ENCODE results near the gene MAP3K14. TPM values are rescaled to one million over a fixed set of nuclear protein-coding genes. Genes with fewer than 3 reads are reported as not detected.

Gene MAP3K14
- total RNA-seq, 4 donors from 2014 or later, result 3.7 to 14.7 (median 6.7) TPM

GRCh38 chr17:45326626-45327025 lies 9.8 kb upstream of the MAP3K14 start:
- TF ChIP-seq POLR2A (IDR thresholded peaks at IDR 0.05) (no peak), CTCF (IDR thresholded peaks at IDR 0.05) (no peak)
- H3K27ac ChIP-seq, result no peak overlapping the region
- DNase-seq, result no peak
- WGBS, 2 donors, result 79 to 85% methylated on average over 7 of the region's 7 CpGs
- no peaks in the 10 kb centered on the region for H3K36me3 ChIP-seq
- intact Hi-C loops (cut with DNase I), result no loop called here
- H3K4me3 ChIP-seq, result no peak overlapping the region
- peaks cover 0 to 5% (median 5%) of the 10 kb centered on the region in 3 donors for H3K4me1 ChIP-seq
- no peaks in the 10 kb centered on the region for H3K9me3 ChIP-seq
- H3K27me3 ChIP-seq, result no peaks in the 10 kb centered on the region

DNA sequence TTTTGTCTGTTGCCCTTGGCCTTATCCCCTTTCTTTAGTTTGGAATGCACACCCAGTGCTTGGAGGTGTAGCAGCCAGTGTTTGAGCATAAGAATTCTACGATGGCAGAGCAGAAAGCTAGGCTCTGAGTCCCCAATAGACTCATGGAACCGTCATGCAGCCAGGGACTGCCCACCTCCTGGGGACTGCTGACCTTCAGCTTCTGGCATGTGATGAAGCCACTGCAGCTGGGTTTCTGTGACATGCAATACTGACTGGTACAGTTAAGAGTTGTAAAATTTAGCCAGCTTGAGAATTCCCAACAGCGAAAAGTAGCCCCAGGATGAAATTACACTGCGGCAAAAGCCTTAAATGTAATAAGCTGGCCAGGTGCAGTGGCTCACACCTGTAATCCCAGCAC lies 9.0 kb upstream of the MAP3K14 start:
- Histone ChIP-seq H3K27me3 (no peaks in the 10 kb centered on the region), H3K9me3 (no peaks in the 10 kb centered on the region), H3K27ac (no peak overlapping the region), H3K4me1 (peaks cover 8 to 13% (median 13%) of the 10 kb centered on the region in 3 donors), H3K4me3 (no peak overlapping the region), H3K36me3 (no peaks in the 10 kb centered on the region)
- 87 to 95% methylated on average over 2 to 4 of the region's 4 CpGs for WGBS, 2 donors
- no peak for TF ChIP-seq CTCF (IDR thresholded peaks at IDR 0.05)
- TF ChIP-seq POLR2A (IDR thresholded peaks at IDR 0.05), result no peak
- DNase-seq, result no peak
- intact Hi-C loops (cut with DNase I), result no loop called here

- TF ChIP-seq POLR2A (IDR thresholded peaks at IDR 0.05), result no peak
- TF ChIP-seq CTCF (IDR thresholded peaks at IDR 0.05), result no peak
- H3K27ac ChIP-seq, result no peak overlapping the region
- no peaks in the 10 kb centered on the region for H3K27me3 ChIP-seq
- no peaks in the 10 kb centered on the region for H3K36me3 ChIP-seq
- no peak for DNase-seq
- peaks cover 20 to 28% (median 25%) of the 10 kb centered on the region in 3 donors for H3K4me1 ChIP-seq
- 100% methylated on average over 1 of the region's 1 CpG for WGBS, 2 donors
- intact Hi-C loops (cut with DNase I), result no loop called here
- H3K9me3 ChIP-seq, result no peaks in the 10 kb centered on the region
- no peak overlapping the region for H3K4me3 ChIP-seq
Observed at GRCh38 chr17:45324336-45324735, 7.5 kb upstream of the MAP3K14 start.

DNA sequence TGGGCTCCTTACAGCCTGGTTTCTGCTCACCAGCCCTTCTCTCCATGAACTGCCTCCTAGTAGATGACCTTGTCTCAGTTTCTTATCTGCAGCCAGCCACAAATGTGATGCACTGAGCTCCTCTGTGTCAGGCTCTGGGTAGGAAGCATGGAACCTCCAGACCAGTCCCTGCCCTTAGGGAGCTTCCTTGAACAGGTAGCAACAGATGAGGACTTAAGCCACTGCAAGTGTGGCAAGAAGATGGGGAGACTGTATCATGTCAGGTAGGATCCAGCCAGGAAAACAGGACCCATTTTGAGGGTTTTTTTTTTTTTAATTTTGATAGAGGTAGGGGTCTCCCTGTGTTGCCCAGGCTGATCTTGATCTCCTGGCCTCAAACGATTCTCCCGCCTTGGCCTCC lies 5.3 kb upstream of the MAP3K14 start:
- no peaks in the 10 kb centered on the region for H3K9me3 ChIP-seq
- no peaks in the 10 kb centered on the region for H3K36me3 ChIP-seq
- no peak overlapping the region for H3K27ac ChIP-seq
- no peak for DNase-seq
- no peak for TF ChIP-seq POLR2A (IDR thresholded peaks at IDR 0.05)
- no peak for TF ChIP-seq CTCF (IDR thresholded peaks at IDR 0.05)
- H3K4me3 ChIP-seq, result no peak overlapping the region
- H3K27me3 ChIP-seq, result no peaks in the 10 kb centered on the region
- intact Hi-C loops (cut with DNase I), result no loop called here
- H3K4me1 ChIP-seq, result peaks cover 30 to 47% (median 39%) of the 10 kb centered on the region in 3 donors
- WGBS, 2 donors, result 100% methylated on average over 2 of the region's 2 CpGs

GRCh38 chr17:45320931-45321461 lies 4.2 kb upstream of the MAP3K14 start:
- H3K36me3 ChIP-seq, result no peaks in the 10 kb centered on the region
- no peaks in the 10 kb centered on the region for H3K9me3 ChIP-seq
- H3K4me3 ChIP-seq, result no peak overlapping the region
- intact Hi-C loops (cut with DNase I), result no loop called here
- H3K4me1 ChIP-seq, result peaks cover 30 to 51% (median 39%) of the 10 kb centered on the region in 3 donors
- no peaks in the 10 kb centered on the region for H3K27me3 ChIP-seq
- WGBS, 2 donors, result 17 to 25% methylated on average over 1 of the region's 1 CpG
- peak overlapping the region; percentile 64 to 99 (median 88) for H3K27ac ChIP-seq
- TF ChIP-seq CTCF (IDR thresholded peaks at IDR 0.05) (peak in 1 of 6 experiments; percentile 5), POLR2A (IDR thresholded peaks at IDR 0.05) (no peak)
- no peak for DNase-seq

Measured in esophagus squamous epithelium (tissue), 5 donors.